Uterus (tissue), 4 donors: ENCODE results near the gene GPR158. TPM values are rescaled to one million over a fixed set of nuclear protein-coding genes. Genes with fewer than 3 reads are reported as not detected.

Experiments used
- DNase-seq, 2 donors: peaks; one replicate each; pipeline ENCODE4 v3.0.0-alpha.2; 2019 to 2020
- H3K27ac ChIP-seq, 2 donors: fragments of 200-600 bp; sonication (generic); 1 replicate in 1 of 2; 2 replicates in 1 of 2; pipeline ENCODE4 v1.5.1; 2016 to 2018
- H3K27me3 ChIP-seq, 2 donors: fragments of 200-600 bp; sonication (generic); one replicate each; pipeline ENCODE4 v1.5.1; 2018 to 2019; ENCODE audit warnings: control low read depth in 1 of 2
- H3K36me3 ChIP-seq, 2 donors: fragments of 200-600 bp; sonication (generic); one replicate each; pipeline ENCODE4 v1.5.1; 2019; ENCODE audit warnings: control low read depth in 1 of 2
- H3K4me1 ChIP-seq, 2 donors: fragments of 200-600 bp; sonication (generic); one replicate each; pipeline ENCODE4 v1.5.1; 2018 to 2019; ENCODE audit warnings: control low read depth in 1 of 2
- H3K4me3 ChIP-seq, 2 donors: fragments of 200-600 bp; sonication (generic); 1 replicate in 1 of 2; 2 replicates in 1 of 2; pipeline ENCODE4 v1.5.1; 2018 to 2019; ENCODE audit warnings: mild to moderate bottlenecking in 1 of 2
- H3K9me3 ChIP-seq, 2 donors: fragments of 200-600 bp; sonication (generic); one replicate each; pipeline ENCODE4 v1.5.1; 2019; ENCODE audit warnings: control low read depth in 1 of 2
- CTCF ChIP-seq, 4 experiments: fragments of 200-600 bp in 2 of 4; fragments of 450-650 bp in 2 of 4; sonication (generic) in 2 of 4; IDR thresholded peaks; one replicate each; pipeline ENCODE4 v1.5.1; 2016 to 2019; ENCODE audit warnings: antibody characterized with exemption in 4 of 4, mild to moderate bottlenecking in 2 of 4, moderate library complexity in 1 of 4
- POLR2A ChIP-seq, 2 donors: fragments of 450-650 bp; IDR thresholded peaks; one replicate each; pipeline ENCODE4 v1.6.1; 2016; ENCODE audit warnings: antibody characterized with exemption in 2 of 2, mild to moderate bottlenecking in 1 of 2, moderate library complexity in 1 of 2
- intact Hi-C: fragments of 100-400 bp; cut with DNase I; formaldehyde crosslinking; loops from one replicate; pipeline ENCODE4 v1.15.1; 2023; ENCODE audit warnings: low total_unique reads
- total RNA-seq, 4 donors: library from RNA; depleted of rRNA in 3 of 4; stranded (reverse); fragments of >200 nt in 3 of 4; gene quantifications; one replicate each; pipeline versions ENCODE4 v1.1.0 to v1.2.4, GENCODE V29; 2014 to 2023
- donor health status: DM: yes; HTN: yes; CAD: no.

The GPR158 gene
- total RNA-seq, 4 donors from 2014 or later, result 0.07 TPM; not detected in 3

GRCh38 chr10:25393621-25394020 lies 218.8 kb downstream of the GPR158 start:
- intact Hi-C loops, result no loop called here
- Histone ChIP-seq H3K27ac (no peak overlapping the region), H3K36me3 (no peaks in the 10 kb centered on the region), H3K27me3 (no peaks in the 10 kb centered on the region), H3K9me3 (no peaks in the 10 kb centered on the region), H3K4me3 (no peak overlapping the region), H3K4me1 (no peaks in the 10 kb centered on the region)
- no peak for TF ChIP-seq POLR2A (IDR thresholded peaks at IDR 0.05)
- no peak for DNase-seq

- no peak overlapping the region for H3K27ac ChIP-seq
- H3K36me3 ChIP-seq, result no peaks in the 10 kb centered on the region
- H3K4me1 ChIP-seq, result no peaks in the 10 kb centered on the region
- TF ChIP-seq CTCF (IDR thresholded peaks at IDR 0.05) (no peak), POLR2A (IDR thresholded peaks at IDR 0.05) (no peak)
- intact Hi-C loops, result no loop called here
- H3K27me3 ChIP-seq, result no peaks in the 10 kb centered on the region
- no peak for DNase-seq
- no peaks in the 10 kb centered on the region for H3K9me3 ChIP-seq
- H3K4me3 ChIP-seq, result no peak overlapping the region
These were observed 223.9 kb downstream of the GPR158 start for GRCh38 chr10:25398680-25399079.

GRCh38 chr10:25405871-25406270 lies 231.1 kb downstream of the GPR158 start:
- Histone ChIP-seq H3K27ac (no peak overlapping the region), H3K27me3 (no peaks in the 10 kb centered on the region), H3K36me3 (no peaks in the 10 kb centered on the region), H3K9me3 (no peaks in the 10 kb centered on the region), H3K4me3 (no peak overlapping the region), H3K4me1 (no peaks in the 10 kb centered on the region)
- no peak for DNase-seq
- no peak for TF ChIP-seq CTCF (IDR thresholded peaks at IDR 0.05)
- no peak for TF ChIP-seq POLR2A (IDR thresholded peaks at IDR 0.05)
- intact Hi-C loops, result no loop called here

GRCh38 chr10:25417611-25418010 lies 242.8 kb downstream of the GPR158 start:
- Histone ChIP-seq H3K36me3 (no peaks in the 10 kb centered on the region), H3K4me3 (no peak overlapping the region), H3K27me3 (no peaks in the 10 kb centered on the region), H3K27ac (no peak overlapping the region), H3K9me3 (no peaks in the 10 kb centered on the region), H3K4me1 (no peaks in the 10 kb centered on the region)
- TF ChIP-seq CTCF (IDR thresholded peaks at IDR 0.05) (no peak), POLR2A (IDR thresholded peaks at IDR 0.05) (no peak)
- intact Hi-C loops, result no loop called here
- no peak for DNase-seq

- TF ChIP-seq CTCF (IDR thresholded peaks at IDR 0.05) (no peak), POLR2A (IDR thresholded peaks at IDR 0.05) (no peak)
- DNase-seq, result no peak
- H3K9me3 ChIP-seq, result no peaks in the 10 kb centered on the region
- H3K27ac ChIP-seq, result no peak overlapping the region
- H3K36me3 ChIP-seq, result no peaks in the 10 kb centered on the region
- H3K4me1 ChIP-seq, result no peaks in the 10 kb centered on the region
- no peak overlapping the region for H3K4me3 ChIP-seq
- intact Hi-C loops, result no loop called here
- no peaks in the 10 kb centered on the region for H3K27me3 ChIP-seq
These were observed 251.0 kb downstream of the GPR158 start for GRCh38 chr10:25425776-25426175.

- Histone ChIP-seq H3K9me3 (no peaks in the 10 kb centered on the region), H3K4me1 (no peaks in the 10 kb centered on the region), H3K36me3 (no peaks in the 10 kb centered on the region), H3K27ac (no peak overlapping the region), H3K27me3 (no peaks in the 10 kb centered on the region), H3K4me3 (no peak overlapping the region)
- intact Hi-C loops, result no loop called here
- TF ChIP-seq POLR2A (IDR thresholded peaks at IDR 0.05) (no peak), CTCF (IDR thresholded peaks at IDR 0.05) (no peak)
- no peak for DNase-seq
These were observed 261.6 kb downstream of the GPR158 start for GRCh38 chr10:25436431-25436830.
